Heart left ventricle (tissue), 16 donors: ENCODE results near the gene BRINP1. TPM values are rescaled to one million over a fixed set of nuclear protein-coding genes. Genes with fewer than 3 reads are reported as not detected.

Source experiments
- ATAC-seq, 4 donors: fragments of 200-7000 bp; cut with Tn5 transposase; one replicate each; pipeline ENCODE4 v1.9.1; 2020 to 2022; ENCODE audit warnings: moderate library complexity in 4 of 4, mild to moderate bottlenecking in 3 of 4, moderate number of reproducible peaks in 1 of 4
- DNase-seq, 5 donors: peaks; one replicate each; pipeline ENCODE4 v3.0.0-alpha.2; 2020
- H3K27ac ChIP-seq, 12 donors: fragments of 200-600 bp; sonication (generic) in 4 of 12; one replicate each; pipeline versions ENCODE4 v1.5.0 to v1.8.0; 2016 to 2022; ENCODE audit warnings: mild to moderate bottlenecking in 2 of 12
- H3K27me3 ChIP-seq, 9 donors: fragments of 200-600 bp; sonication (generic) in 2 of 9; one replicate each; pipeline versions ENCODE4 v1.5.1 to v1.8.0; 2016 to 2022; ENCODE audit warnings: mild to moderate bottlenecking in 3 of 9
- H3K36me3 ChIP-seq, 9 donors: fragments of 200-600 bp; sonication (generic) in 2 of 9; one replicate each; pipeline versions ENCODE4 v1.5.0 to v1.8.0; 2018 to 2022; ENCODE audit warnings: mild to moderate bottlenecking in 2 of 9
- H3K4me1 ChIP-seq, 12 donors: fragments of 200-600 bp; sonication (generic) in 4 of 12; one replicate each; pipeline versions ENCODE4 v1.5.0 to v1.8.0; 2016 to 2022; ENCODE audit warnings: mild to moderate bottlenecking in 3 of 12
- H3K4me3 ChIP-seq, 12 donors: fragments of 200-600 bp; sonication (generic) in 4 of 12; one replicate each; pipeline versions ENCODE4 v1.5.0 to v1.8.0; 2017 to 2022; ENCODE audit warnings: mild to moderate bottlenecking in 9 of 12, moderate library complexity in 4 of 12
- H3K9me3 ChIP-seq, 12 donors: fragments of 200-600 bp; sonication (generic) in 4 of 12; one replicate each; pipeline versions ENCODE4 v1.5.0 to v1.8.0; 2016 to 2022; ENCODE audit warnings: mild to moderate bottlenecking in 1 of 12
- CTCF ChIP-seq, 12 donors: fragments of 200-600 bp; sonication (generic) in 4 of 12; IDR thresholded peaks; one replicate each; pipeline versions ENCODE4 v1.5.0 to v1.8.0; 2018 to 2022; ENCODE audit warnings: antibody characterized with exemption in 12 of 12, mild to moderate bottlenecking in 5 of 12
- POLR2A ChIP-seq, 2 donors: fragments of 450-650 bp; IDR thresholded peaks; one replicate each; pipeline ENCODE4 v1.6.1; 2017; ENCODE audit warnings: antibody characterized with exemption in 2 of 2, mild to moderate bottlenecking in 2 of 2, moderate library complexity in 2 of 2
- WGBS, 4 donors: extraction: QIAGEN DNeasy Blood & Tissue Kit in 2 of 4; methylation state at CpG; one replicate each; pipeline versions ENCODE4 v1.1.5 to v1.1.7; 2013 to 2018; 5-methylcytosine and 5-hydroxymethylcytosine counted together
- intact Hi-C, 10 donors: fragments of 100-400 bp; cut with DNase I; formaldehyde crosslinking; loops; one replicate each; pipeline versions ENCODE4 v1.11.1 to v1.14.2; 2022
- polyA plus RNA-seq, 2 donors: library from polyadenylated mRNA; stranded (reverse); fragments of 200-250 nt; gene quantifications; one replicate each; pipeline ENCODE4 v1.2.3, GENCODE V29; 2013
- total RNA-seq, 9 donors: library from RNA; depleted of rRNA in 2 of 9; stranded (reverse); fragments of >200 nt in 2 of 9; fragmentation: NEBNext Ultra II Directional in 3 of 9; extraction: Animal tissue kit (Norgen Biotek cat#: 25700) in 3 of 9; gene quantifications; one replicate each; pipeline versions ENCODE4 v1.1.0 to v1.2.4, GENCODE V29; 2016 to 2023
- donor health status: ischemic (EF 13 %, LVEDD 7.1; RV severe dilation, severe dysfunction).
- donor health status: healthy with polysubstance abuse.
- donor health status: DM: no; HTN: yes; CAD: no.
- donor health status: DM: no; HTN: no; CAD: no.
- donor health status: ischemic (EF 25% LVEDD 6.9; RV normal size, moderate dysfunction).
- donor health status: ischemic (EF 25% LVEDD 5.7; RV mildly dilated, moderate dysfunction).
- donor health status: healthy.
- donor health status: DM: yes; HTN: yes; CAD: no.
- donor health status: ischemic (EF 35%, LVEDD 5.7; RV mildly dilated, moderate dysfunction).
- donor health status: nonischemic (EF 11% LVEDD 7.7; RV severe dilation, severe dysfunction).
- donor health status: DM: yes; HTN: yes; CAD: no.
- donor health status: PGD.
- donor health status: ischemic (EF 29% LVEDD 5.4; RV normal size, mild dysfunction).
- donor health status: nonischemic (EF 23%, LVEDD 6.1; RV moderate dilation, normal function).

BRINP1 gene
- total and polyA plus RNA-seq, 11 donors: 0.04 to 7.1 (median 0.40) TPM; not detected in 1

- Histone ChIP-seq H3K9me3 (peaks cover 0 to 15% (median 0%) of the 10 kb centered on the region in 12 donors), H3K27ac (no peak overlapping the region), H3K4me3 (no peak overlapping the region), H3K4me1 (peaks cover 0 to 9% (median 0%) of the 10 kb centered on the region in 12 donors), H3K36me3 (no peaks in the 10 kb centered on the region), H3K27me3 (no peaks in the 10 kb centered on the region)
- intact Hi-C loops: no loop called here
- 74 to 83% (median 77%) methylated on average over 3 of the region's 3 CpGs for WGBS, 4 donors
- ATAC-seq: no peak
- no peak for TF ChIP-seq CTCF (IDR thresholded peaks at IDR 0.05)
- no peak for TF ChIP-seq POLR2A (IDR thresholded peaks at IDR 0.05)
- no peak for DNase-seq
These were observed 183.9 kb downstream of the BRINP1 start for GRCh38 chr9:119185298-119185697.

GRCh38 chr9:119184265-119184936, 184.8 kb downstream of the BRINP1 start:
- H3K27me3 ChIP-seq: no peaks in the 10 kb centered on the region
- no peak overlapping the region for H3K4me3 ChIP-seq
- no peak for ATAC-seq
- TF ChIP-seq CTCF (IDR thresholded peaks at IDR 0.05): no peak
- no peak for TF ChIP-seq POLR2A (IDR thresholded peaks at IDR 0.05)
- no peak overlapping the region for H3K27ac ChIP-seq
- peaks cover 0 to 9% (median 0%) of the 10 kb centered on the region in 12 donors for H3K4me1 ChIP-seq
- intact Hi-C loops: no loop called here
- WGBS, 4 donors: 42 to 58% (median 57%) methylated on average over 3 of the region's 3 CpGs
- peaks cover 0 to 15% (median 0%) of the 10 kb centered on the region in 12 donors for H3K9me3 ChIP-seq
- DNase-seq: no peak
- no peaks in the 10 kb centered on the region for H3K36me3 ChIP-seq

GRCh38 chr9:119181561-119181960, 187.7 kb downstream of the BRINP1 start:
- H3K4me3 ChIP-seq: no peak overlapping the region
- no peaks in the 10 kb centered on the region for H3K36me3 ChIP-seq
- no peaks in the 10 kb centered on the region for H3K27me3 ChIP-seq
- DNase-seq: no peak
- intact Hi-C loops: no loop called here
- H3K9me3 ChIP-seq: no peaks in the 10 kb centered on the region
- H3K4me1 ChIP-seq: peaks cover 0 to 9% (median 0%) of the 10 kb centered on the region in 12 donors
- no peak for ATAC-seq
- TF ChIP-seq POLR2A (IDR thresholded peaks at IDR 0.05) (no peak), CTCF (IDR thresholded peaks at IDR 0.05) (no peak)
- no peak overlapping the region for H3K27ac ChIP-seq

- TF ChIP-seq CTCF (IDR thresholded peaks at IDR 0.05): no peak
- no peak for TF ChIP-seq POLR2A (IDR thresholded peaks at IDR 0.05)
- H3K27ac ChIP-seq: no peak overlapping the region
- WGBS, 4 donors: 82 to 90% (median 84%) methylated on average over 3 of the region's 3 CpGs
- no peak for DNase-seq
- intact Hi-C loops: no loop called here
- H3K4me1 ChIP-seq: peaks cover 0 to 9% (median 0%) of the 10 kb centered on the region in 12 donors
- no peak for ATAC-seq
- no peaks in the 10 kb centered on the region for H3K27me3 ChIP-seq
- H3K9me3 ChIP-seq: no peaks in the 10 kb centered on the region
- no peak overlapping the region for H3K4me3 ChIP-seq
- H3K36me3 ChIP-seq: no peaks in the 10 kb centered on the region
These were observed 188.3 kb downstream of the BRINP1 start for GRCh38 chr9:119180897-119181296.
